AG04449 (cell line): ENCODE measurements around the gene SERPINH1.

Experiments used
- CTCF ChIA-PET: fragments of 350-600 bp; formaldehyde crosslinking; extraction: SDS; loops from one replicate; lab custom pipeline; 2021; ENCODE audit warnings: antibody characterized with exemption; lab: Yijun Ruan, JAX
- POLR2A ChIA-PET: fragments of 400-600, 350-600 bp; formaldehyde crosslinking; extraction: SDS; loops from one replicate; lab custom pipeline; 2020; ENCODE audit warnings: antibody characterized with exemption, inconsistent platforms; lab: Yijun Ruan, JAX
- DNase-seq: peaks from one replicate; pipeline ENCODE4 v3.0.0-alpha.2; 2010; ENCODE audit warnings: low read depth, low spot score
- H3K4me3 ChIP-seq: 2 replicates; pipeline ENCODE4 v1.5.1; 2011; ENCODE audit warnings: low read depth, mild to moderate bottlenecking, control low read depth, low read length
- CTCF ChIP-seq: IDR thresholded peaks from one replicate; pipeline ENCODE4 v1.5.1; 2011; ENCODE audit warnings: mild to moderate bottlenecking, moderate library complexity, low read length, control low read depth, inconsistent platforms; ENCODE audit not compliant: insufficient read depth; ENCODE audit errors: missing control alignments

SERPINH1 gene

GRCh38 chr11:75530577-75530976 is 31.5 kb upstream of the SERPINH1 start:
- no peak for TF ChIP-seq CTCF
- ChIA-PET CTCF (interaction anchor here (0.8 to 22.5 kb wide), 15 partner anchors 9 to 250 kb away, joined by 3 to 658 read pairs (median 42); partner anchors contain the start of genes KLHL35 and RPS3), POLR2A (no interaction called here)
- H3K4me3 ChIP-seq, result no peak overlapping the region
- DNase-seq, result no peak

- no peak overlapping the region for H3K4me3 ChIP-seq
- POLR2A ChIA-PET, result no interaction called here
- CTCF ChIA-PET, result interaction anchor here (0.7 to 22.5 kb wide), 29 partner anchors 8 to 251 kb away, joined by 3 to 658 read pairs (median 5); partner anchors contain the start of genes DGAT2, KLHL35 and RPS3
- TF ChIP-seq CTCF, result no peak
- DNase-seq, result no peak
Observed at GRCh38 chr11:75531325-75531724, 30.7 kb upstream of the SERPINH1 start.

GRCh38 chr11:75532200-75533048 is 29.6 kb upstream of the SERPINH1 start:
- ChIA-PET POLR2A (no interaction called here), CTCF (interaction anchor here (0.6 to 22.5 kb wide), 38 partner anchors 9 to 253 kb away, joined by 3 to 658 read pairs (median 4); partner anchors contain the start of genes DGAT2, KLHL35 and RPS3)
- TF ChIP-seq CTCF, result peak; percentile 76
- H3K4me3 ChIP-seq, result no peak overlapping the region
- DNase-seq, result no peak

GRCh38 chr11:75533896-75534258 is 28.2 kb upstream of the SERPINH1 start:
- no peak for TF ChIP-seq CTCF
- H3K4me3 ChIP-seq, result no peak overlapping the region
- no peak for DNase-seq
- POLR2A ChIA-PET, result no interaction called here
- CTCF ChIA-PET, result interaction anchor here (0.6 to 22.5 kb wide), 14 partner anchors 11 to 146 kb away, joined by 3 to 658 read pairs (median 44); partner anchors contain the start of gene KLHL35

GRCh38 chr11:75534259-75535069 is 27.6 kb upstream of the SERPINH1 start:
- H3K4me3 ChIP-seq, result no peak overlapping the region
- ChIA-PET POLR2A (interaction anchor here (1.0 kb wide), 1 partner anchor 31 kb away, joined by 5 read pairs; no protein-coding TSS in a partner anchor), CTCF (interaction anchor here (0.6 to 22.5 kb wide), 14 partner anchors 8 to 146 kb away, joined by 3 to 658 read pairs (median 44); partner anchors contain the start of genes GDPD5 and KLHL35)
- no peak for DNase-seq
- TF ChIP-seq CTCF, result no peak
